ENCODE data around the gene SPAG9. TPM values are rescaled to one million over a fixed set of nuclear protein-coding genes. Genes with fewer than 3 reads are reported as not detected.

The SPAG9 gene
- total RNA-seq, 1 donor from 2014 or later = 55.4 TPM

DNA sequence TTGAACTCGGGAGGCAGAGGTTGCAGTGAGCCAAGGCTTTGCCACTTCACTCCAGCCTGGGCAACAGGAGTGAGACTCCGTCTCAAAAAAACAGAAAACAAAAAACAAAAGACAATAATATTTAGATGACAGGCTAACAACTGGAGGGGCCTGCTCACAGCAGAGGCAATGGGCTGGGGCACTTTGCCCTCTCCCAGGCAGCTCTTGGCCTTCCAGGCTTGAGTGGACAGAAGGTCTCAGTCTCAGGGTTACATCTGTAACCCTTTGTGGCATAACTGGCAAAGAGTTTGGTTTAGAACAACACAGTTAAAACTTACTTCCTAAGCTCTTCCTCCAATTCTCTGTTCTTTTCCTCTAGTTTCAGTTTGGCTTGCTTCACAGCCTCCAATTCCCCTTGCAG is 114.9 kb downstream of the SPAG9 start:
- Mint-ChIP-seq H3K4me3 (ENCODE audit: low read depth) (no peak overlapping the region), H3K36me3 (ENCODE audit: insufficient read depth) (peaks cover 11% of the 10 kb centered on the region), H3K27me3 (no peaks in the 10 kb centered on the region), H3K9me3 (ENCODE audit: low read depth) (no peaks in the 10 kb centered on the region), H3K27ac (no peak overlapping the region), H3K4me1 (ENCODE audit: low read depth) (peaks cover 7% of the 10 kb centered on the region)
- TF ChIP-seq CTCF (IDR thresholded peaks at IDR 0.05; ENCODE audit: unreplicated experiment) = no peak
- DNase-seq (ENCODE audit: low spot score, unreplicated experiment) = no peak

GRCh38 chr17:51004249-51004648 is 116.4 kb downstream of the SPAG9 start:
- Mint-ChIP-seq H3K27me3 (no peaks in the 10 kb centered on the region), H3K9me3 (ENCODE audit: low read depth) (no peaks in the 10 kb centered on the region), H3K27ac (no peak overlapping the region), H3K4me3 (ENCODE audit: low read depth) (no peak overlapping the region), H3K4me1 (ENCODE audit: low read depth) (peaks cover 4% of the 10 kb centered on the region), H3K36me3 (ENCODE audit: insufficient read depth) (peaks cover 10% of the 10 kb centered on the region)
- no peak for DNase-seq (ENCODE audit: low spot score, unreplicated experiment)
- no peak for TF ChIP-seq CTCF (IDR thresholded peaks at IDR 0.05; ENCODE audit: unreplicated experiment)

DNA sequence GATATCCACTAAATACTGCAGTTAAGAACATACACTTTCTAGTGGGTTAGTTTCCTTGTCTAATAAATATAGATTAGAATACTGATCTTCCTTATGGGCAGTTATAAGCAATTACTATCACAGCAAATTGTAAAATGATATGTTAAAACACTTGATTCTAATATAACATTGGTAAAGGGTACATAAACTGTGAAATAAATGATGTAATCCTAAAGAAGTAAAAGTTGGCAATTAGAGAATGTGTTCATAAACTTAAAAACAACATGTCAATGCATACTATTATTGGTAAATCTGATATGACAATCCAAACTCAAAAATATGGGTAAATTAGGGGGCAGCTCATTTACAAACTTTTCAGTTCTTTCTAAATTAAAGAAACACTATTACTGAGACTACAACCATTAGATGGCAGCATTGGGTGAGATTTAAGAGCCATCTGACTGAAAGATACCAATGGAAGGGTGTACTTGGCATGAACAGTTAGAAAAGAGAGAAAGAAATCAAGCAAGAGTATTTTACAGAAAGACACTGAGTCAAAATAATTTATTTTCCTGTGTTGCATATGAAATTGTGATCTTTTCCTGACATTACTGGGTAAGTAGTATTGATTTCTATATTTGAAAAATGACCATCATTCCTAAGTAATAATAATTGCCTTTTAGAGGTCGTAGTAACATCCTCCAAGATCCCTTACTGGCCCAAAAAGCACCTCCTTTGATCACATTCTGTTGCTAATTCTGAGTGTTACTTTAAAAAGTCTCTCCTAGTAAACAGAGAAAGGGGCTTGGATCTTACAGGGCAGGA is 119.6 kb downstream of the SPAG9 start:
- TF ChIP-seq CTCF (IDR thresholded peaks at IDR 0.05; ENCODE audit: unreplicated experiment) = peak; percentile 65
- DNase-seq (ENCODE audit: low spot score, unreplicated experiment) = no peak
- Mint-ChIP-seq H3K4me1 (ENCODE audit: low read depth) (no peaks in the 10 kb centered on the region), H3K4me3 (ENCODE audit: low read depth) (no peak overlapping the region), H3K36me3 (ENCODE audit: insufficient read depth) (peaks cover 9% of the 10 kb centered on the region), H3K9me3 (ENCODE audit: low read depth) (no peaks in the 10 kb centered on the region), H3K27ac (no peak overlapping the region), H3K27me3 (no peaks in the 10 kb centered on the region)

- Mint-ChIP-seq H3K4me1 (ENCODE audit: low read depth) (no peaks in the 10 kb centered on the region), H3K27me3 (no peaks in the 10 kb centered on the region), H3K4me3 (ENCODE audit: low read depth) (no peak overlapping the region), H3K9me3 (ENCODE audit: low read depth) (no peaks in the 10 kb centered on the region), H3K36me3 (ENCODE audit: insufficient read depth) (peaks cover 21% of the 10 kb centered on the region), H3K27ac (no peak overlapping the region)
- DNase-seq (ENCODE audit: low spot score, unreplicated experiment) = no peak
- TF ChIP-seq CTCF (IDR thresholded peaks at IDR 0.05; ENCODE audit: unreplicated experiment) = no peak
These were observed 125.0 kb downstream of the SPAG9 start for GRCh38 chr17:50995668-50996067.

- peaks cover 36% of the 10 kb centered on the region for H3K36me3 Mint-ChIP-seq (ENCODE audit: insufficient read depth)
- no peaks in the 10 kb centered on the region for H3K9me3 Mint-ChIP-seq (ENCODE audit: low read depth)
- no peaks in the 10 kb centered on the region for H3K4me1 Mint-ChIP-seq (ENCODE audit: low read depth)
- no peak for TF ChIP-seq CTCF (IDR thresholded peaks at IDR 0.05; ENCODE audit: unreplicated experiment)
- DNase-seq (ENCODE audit: low spot score, unreplicated experiment) = no peak
- no peaks in the 10 kb centered on the region for H3K27me3 Mint-ChIP-seq
- H3K27ac Mint-ChIP-seq = no peak overlapping the region
- H3K4me3 Mint-ChIP-seq (ENCODE audit: low read depth) = no peak overlapping the region
These were observed 127.1 kb downstream of the SPAG9 start for GRCh38 chr17:50993544-50993943.
